SK-N-SH treated with all-trans-retinoic acid at 6 μM for 48 hours (cell line): ENCODE results near the gene TNIK.
A peak's percentile ranks its signal among the peaks of the same experiment; 100 is the strongest.

ENCODE experiments used
- ATAC-seq: fragments of 200-7000 bp; cut with Tn5 transposase; 3 replicates; pipeline ENCODE4 v1.9.1; 2020; ENCODE audit warnings: mild to moderate bottlenecking, moderate library complexity
- ARNTL ChIP-seq: fragments of 450-650 bp; formaldehyde crosslinking; IDR thresholded peaks from 2 replicates; pipeline ENCODE4 v1.5.0; 2020; ENCODE audit warnings: low read depth, mild to moderate bottlenecking, moderate library complexity, borderline replicate concordance
- BACH2 ChIP-seq: fragments of 250-450 bp; sonication (Bioruptor Pico); IDR thresholded peaks from 2 replicates; pipeline ENCODE4 v1.9.0; 2021; ENCODE audit warnings: mild to moderate bottlenecking, borderline replicate concordance
- CSDC2 ChIP-seq: fragments of 250-450 bp; sonication (Bioruptor Pico); IDR thresholded peaks from 2 replicates; pipeline ENCODE4 v1.5.0; 2020; ENCODE audit warnings: mild to moderate bottlenecking, moderate library complexity
- ESRRG ChIP-seq: fragments of 250-450 bp; sonication (Bioruptor Pico); IDR thresholded peaks from 2 replicates; pipeline ENCODE4 v1.6.1; 2021; ENCODE audit warnings: mild to moderate bottlenecking
- GLIS3 ChIP-seq: fragments of 250-450 bp; sonication (Bioruptor Pico); IDR thresholded peaks from 2 replicates; pipeline ENCODE4 v1.5.0; 2020; ENCODE audit warnings: mild to moderate bottlenecking, moderate library complexity
- ISL1 ChIP-seq: fragments of 250-450 bp; sonication (Bioruptor Pico); IDR thresholded peaks from 2 replicates; pipeline ENCODE4 v2.1.2; 2022; ENCODE audit warnings: mild to moderate bottlenecking, moderate library complexity
- OSR1 ChIP-seq: fragments of 250-450 bp; sonication (Bioruptor Pico); IDR thresholded peaks from 2 replicates; pipeline ENCODE4 v1.8.0; 2022; ENCODE audit warnings: moderate library complexity, mild to moderate bottlenecking, inconsistent platforms
- PPARA ChIP-seq: fragments of 250-450 bp; sonication (Bioruptor Pico); IDR thresholded peaks from 2 replicates; pipeline ENCODE4 v1.5.0; 2020; ENCODE audit warnings: mild to moderate bottlenecking, borderline replicate concordance
- RARB ChIP-seq: fragments of 250-450 bp; sonication (Bioruptor Pico); IDR thresholded peaks from 2 replicates; pipeline ENCODE4 v1.8.0; 2021; ENCODE audit warnings: mild to moderate bottlenecking, moderate library complexity
- SNAI2 ChIP-seq: fragments of 250-450 bp; sonication (Bioruptor Pico); IDR thresholded peaks from 2 replicates; pipeline ENCODE4 v1.5.0; 2020; ENCODE audit warnings: mild to moderate bottlenecking, moderate library complexity
- TCF4 ChIP-seq: fragments of 250-450 bp; sonication (Bioruptor Pico); IDR thresholded peaks from 2 replicates; pipeline ENCODE4 v1.8.0; 2021; ENCODE audit warnings: mild to moderate bottlenecking, moderate library complexity, borderline replicate concordance
- TOX ChIP-seq: fragments of 250-450 bp; sonication (Bioruptor Pico); IDR thresholded peaks from 2 replicates; pipeline ENCODE4 v1.8.0; 2021; ENCODE audit warnings: mild to moderate bottlenecking, moderate library complexity, borderline replicate concordance
- ZC3H10 ChIP-seq: fragments of 250-450 bp; sonication (Bioruptor Pico); IDR thresholded peaks from 2 replicates; pipeline ENCODE4 v1.5.1; 2021; ENCODE audit warnings: mild to moderate bottlenecking, moderate library complexity
- ZFP3 ChIP-seq: fragments of 250-450 bp; sonication (Bioruptor Pico); IDR thresholded peaks from 2 replicates; pipeline ENCODE4 v1.5.0; 2020; ENCODE audit warnings: mild to moderate bottlenecking, moderate library complexity
- ZFP30 ChIP-seq: fragments of 450-650 bp; formaldehyde crosslinking; IDR thresholded peaks from 2 replicates; pipeline ENCODE4 v1.5.0; 2022; ENCODE audit warnings: mild to moderate bottlenecking, moderate library complexity
- ZNF565 ChIP-seq: fragments of 450-650 bp; formaldehyde crosslinking; conservative IDR thresholded peaks from 2 replicates; pipeline ENCODE4 v1.5.0; 2020; ENCODE audit warnings: low read depth, mild to moderate bottlenecking, moderate library complexity
- ZNF70 ChIP-seq: fragments of 450-650 bp; formaldehyde crosslinking; IDR thresholded peaks from 2 replicates; pipeline ENCODE4 v1.5.0; 2020; ENCODE audit warnings: mild to moderate bottlenecking, moderate library complexity
- ZNF8 ChIP-seq: fragments of 450-650 bp; formaldehyde crosslinking; IDR thresholded peaks from 2 replicates; pipeline ENCODE4 v1.5.0; 2020; ENCODE audit warnings: mild to moderate bottlenecking, moderate library complexity
- TF ChIP-seq, protein P1 (sequence below): fragments of 250-450 bp; sonication (Bioruptor Pico); IDR thresholded peaks from 2 replicates; pipeline ENCODE4 v1.5.1; 2021; ENCODE audit warnings: mild to moderate bottlenecking, moderate library complexity
- TF ChIP-seq, protein P2 (sequence below): fragments of 250-450 bp; sonication (Bioruptor Pico); IDR thresholded peaks from 2 replicates; pipeline ENCODE4 v1.5.1; 2020; ENCODE audit warnings: low read depth, mild to moderate bottlenecking, moderate library complexity
- TF ChIP-seq, protein P3 (sequence below): fragments of 250-450 bp; sonication (Bioruptor Pico); IDR thresholded peaks from 2 replicates; pipeline ENCODE4 v1.8.0; 2021; ENCODE audit warnings: low read depth, mild to moderate bottlenecking, moderate library complexity, borderline replicate concordance
- TF ChIP-seq, protein P4 (sequence below): fragments of 250-450 bp; sonication (Bioruptor Pico); IDR thresholded peaks from 2 replicates; pipeline ENCODE4 v1.8.0; 2020; ENCODE audit warnings: mild to moderate bottlenecking, moderate library complexity, borderline replicate concordance

Gene TNIK

DNA sequence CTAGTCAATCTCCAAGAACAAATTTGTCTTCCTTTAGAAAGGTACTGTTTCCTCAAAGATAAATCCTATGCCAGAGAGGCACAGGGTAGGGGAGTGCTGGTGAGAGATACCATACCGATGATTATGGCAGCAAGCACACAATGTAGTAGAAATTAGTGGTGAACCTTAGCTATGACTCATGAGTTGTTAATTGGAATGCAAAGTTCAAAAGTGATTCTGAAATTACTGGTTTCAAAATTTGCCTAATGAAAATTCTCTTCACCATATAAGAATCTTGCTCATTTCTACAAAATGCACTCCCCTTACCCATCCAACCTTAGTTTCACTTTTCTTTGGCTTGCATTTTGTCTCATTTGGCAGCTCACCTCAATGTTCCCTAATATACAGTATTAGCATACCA is 294.2 kb downstream of the TNIK start (continued):
- no peak for TF ChIP-seq GLIS3 (CRISPR knock-in tag)
- TF ChIP-seq, protein P1, sequence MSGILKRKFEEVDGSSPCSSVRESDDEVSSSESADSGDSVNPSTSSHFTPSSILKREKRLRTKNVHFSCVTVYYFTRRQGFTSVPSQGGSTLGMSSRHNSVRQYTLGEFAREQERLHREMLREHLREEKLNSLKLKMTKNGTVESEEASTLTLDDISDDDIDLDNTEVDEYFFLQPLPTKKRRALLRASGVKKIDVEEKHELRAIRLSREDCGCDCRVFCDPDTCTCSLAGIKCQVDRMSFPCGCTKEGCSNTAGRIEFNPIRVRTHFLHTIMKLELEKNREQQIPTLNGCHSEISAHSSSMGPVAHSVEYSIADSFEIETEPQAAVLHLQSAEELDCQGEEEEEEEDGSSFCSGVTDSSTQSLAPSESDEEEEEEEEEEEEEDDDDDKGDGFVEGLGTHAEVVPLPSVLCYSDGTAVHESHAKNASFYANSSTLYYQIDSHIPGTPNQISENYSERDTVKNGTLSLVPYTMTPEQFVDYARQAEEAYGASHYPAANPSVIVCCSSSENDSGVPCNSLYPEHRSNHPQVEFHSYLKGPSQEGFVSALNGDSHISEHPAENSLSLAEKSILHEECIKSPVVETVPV (CRISPR knock-in tag), result no peak

DNA sequence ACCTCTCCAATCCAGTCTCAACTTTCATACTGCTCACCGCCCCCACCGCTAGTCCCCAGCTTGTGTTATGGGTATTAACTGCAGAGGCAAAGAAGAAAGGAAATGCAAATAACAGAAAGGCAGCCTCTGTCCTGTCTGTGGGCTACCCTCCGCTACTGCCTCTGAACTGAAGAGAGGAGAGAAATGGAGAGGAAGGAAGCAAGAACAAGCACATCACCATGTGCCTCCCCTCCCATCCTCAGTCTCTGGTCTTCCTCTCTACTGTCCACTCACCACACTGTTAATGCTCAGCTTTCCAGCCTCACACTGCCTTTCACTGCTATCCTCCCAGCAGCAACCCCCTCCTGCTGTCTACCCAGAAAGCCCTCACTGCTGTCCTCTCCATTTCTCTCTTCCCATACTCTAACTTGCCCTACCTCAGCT is 294.7 kb downstream of the TNIK start:
- TF ChIP-seq BACH2 (CRISPR knock-in tag), result no peak
- TF ChIP-seq, protein P2, sequence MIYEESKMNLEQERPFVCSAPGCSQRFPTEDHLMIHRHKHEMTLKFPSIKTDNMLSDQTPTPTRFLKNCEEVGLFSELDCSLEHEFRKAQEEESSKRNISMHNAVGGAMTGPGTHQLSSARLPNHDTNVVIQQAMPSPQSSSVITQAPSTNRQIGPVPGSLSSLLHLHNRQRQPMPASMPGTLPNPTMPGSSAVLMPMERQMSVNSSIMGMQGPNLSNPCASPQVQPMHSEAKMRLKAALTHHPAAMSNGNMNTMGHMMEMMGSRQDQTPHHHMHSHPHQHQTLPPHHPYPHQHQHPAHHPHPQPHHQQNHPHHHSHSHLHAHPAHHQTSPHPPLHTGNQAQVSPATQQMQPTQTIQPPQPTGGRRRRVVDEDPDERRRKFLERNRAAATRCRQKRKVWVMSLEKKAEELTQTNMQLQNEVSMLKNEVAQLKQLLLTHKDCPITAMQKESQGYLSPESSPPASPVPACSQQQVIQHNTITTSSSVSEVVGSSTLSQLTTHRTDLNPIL, result no peak
- no peak for TF ChIP-seq ZNF70 (CRISPR knock-in tag)
- no peak for TF ChIP-seq ARNTL (CRISPR knock-in tag)
- TF ChIP-seq RARB (CRISPR knock-in tag), result no peak
- TF ChIP-seq TOX (CRISPR knock-in tag), result no peak
- no peak for TF ChIP-seq GLIS3 (CRISPR knock-in tag)
- TF ChIP-seq OSR1 (CRISPR knock-in tag), result no peak
- no peak for TF ChIP-seq ZNF8 (CRISPR knock-in tag)
- no peak for TF ChIP-seq ZNF565
- no peak for TF ChIP-seq ZC3H10
- TF ChIP-seq SNAI2 (CRISPR knock-in tag), result no peak
- no peak for TF ChIP-seq ZFP30 (CRISPR knock-in tag)
- no peak for TF ChIP-seq ZFP3 (CRISPR knock-in tag)
- TF ChIP-seq, protein P3, sequence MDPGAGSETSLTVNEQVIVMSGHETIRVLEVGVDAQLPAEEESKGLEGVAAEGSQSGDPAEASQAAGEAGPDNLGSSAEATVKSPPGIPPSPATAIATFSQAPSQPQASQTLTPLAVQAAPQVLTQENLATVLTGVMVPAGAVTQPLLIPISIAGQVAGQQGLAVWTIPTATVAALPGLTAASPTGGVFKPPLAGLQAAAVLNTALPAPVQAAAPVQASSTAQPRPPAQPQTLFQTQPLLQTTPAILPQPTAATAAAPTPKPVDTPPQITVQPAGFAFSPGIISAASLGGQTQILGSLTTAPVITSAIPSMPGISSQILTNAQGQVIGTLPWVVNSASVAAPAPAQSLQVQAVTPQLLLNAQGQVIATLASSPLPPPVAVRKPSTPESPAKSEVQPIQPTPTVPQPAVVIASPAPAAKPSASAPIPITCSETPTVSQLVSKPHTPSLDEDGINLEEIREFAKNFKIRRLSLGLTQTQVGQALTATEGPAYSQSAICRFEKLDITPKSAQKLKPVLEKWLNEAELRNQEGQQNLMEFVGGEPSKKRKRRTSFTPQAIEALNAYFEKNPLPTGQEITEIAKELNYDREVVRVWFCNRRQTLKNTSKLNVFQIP (CRISPR knock-in tag), result no peak
- no peak for TF ChIP-seq PPARA (CRISPR knock-in tag)
- ATAC-seq, result no peak

DNA sequence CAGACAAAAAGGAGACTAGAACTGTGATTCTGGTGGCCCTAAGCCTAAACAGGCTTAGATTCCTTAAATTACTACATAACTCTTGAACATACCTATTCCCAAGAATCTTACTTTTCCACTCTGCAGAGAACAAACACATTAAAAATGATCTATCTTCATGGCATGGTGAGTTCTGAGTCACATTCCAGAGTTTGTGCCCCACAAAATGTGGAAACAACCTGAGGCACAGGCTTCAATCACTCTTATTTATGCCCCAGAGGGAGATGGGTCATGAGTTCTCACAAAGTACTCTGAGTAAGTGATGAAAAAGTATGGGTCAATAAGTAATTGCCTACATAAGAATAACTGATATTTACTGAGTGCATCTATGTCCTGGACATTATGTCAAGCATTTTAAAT is 296.1 kb downstream of the TNIK start:
- peak; percentile 77 for TF ChIP-seq ISL1 (CRISPR knock-in tag)
- no peak for TF ChIP-seq ZFP30 (CRISPR knock-in tag)
- ATAC-seq, result no peak

DNA sequence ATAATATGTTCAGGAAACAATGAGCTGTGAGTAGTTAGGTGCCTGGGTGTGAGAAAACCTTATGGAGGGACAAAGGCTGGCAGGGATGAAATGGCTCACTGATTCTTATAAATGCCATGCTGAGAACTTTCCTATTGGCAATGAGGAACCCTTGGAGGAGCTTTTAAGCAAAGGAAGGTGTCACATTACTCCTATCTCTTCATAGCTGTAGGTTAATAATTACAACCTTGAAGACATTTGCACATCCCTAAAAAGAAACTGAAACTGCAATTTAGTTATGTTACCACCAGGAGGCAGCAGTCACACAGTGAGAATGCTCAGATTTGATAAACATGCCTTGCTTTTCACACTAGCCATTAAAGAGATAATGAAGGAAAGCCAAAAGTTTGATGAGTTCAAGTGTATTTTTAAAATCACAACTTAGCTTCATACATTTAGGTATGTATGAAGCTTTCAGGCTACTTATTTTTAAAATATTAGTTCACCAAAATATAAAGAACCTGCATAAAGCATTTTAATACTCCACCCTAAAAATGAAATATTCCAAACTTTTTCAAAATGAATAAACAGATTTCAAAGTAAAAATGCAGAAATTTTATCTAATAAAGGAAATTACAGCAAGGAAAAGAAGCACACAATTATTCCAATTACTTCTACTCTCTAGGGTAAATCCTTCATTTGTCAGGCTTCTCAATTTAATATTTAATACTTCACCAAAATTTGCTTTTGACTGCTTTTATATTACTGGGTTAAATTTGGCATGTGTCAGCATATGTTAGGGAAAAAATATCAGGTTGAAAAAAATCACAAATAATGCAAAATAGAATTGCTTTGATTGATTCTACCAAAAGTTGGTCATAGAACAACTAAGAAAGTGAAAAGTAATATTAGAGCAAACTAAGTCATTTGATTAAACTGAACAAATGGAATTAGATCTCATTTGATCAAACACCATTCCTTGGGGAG is 296.8 kb downstream of the TNIK start:
- ATAC-seq, result no peak
- TF ChIP-seq ZFP30 (CRISPR knock-in tag) (no peak), ZFP3 (CRISPR knock-in tag) (no peak), TCF4 (CRISPR knock-in tag) (no peak), PPARA (CRISPR knock-in tag) (no peak), BACH2 (CRISPR knock-in tag) (no peak), TOX (CRISPR knock-in tag) (no peak), ISL1 (CRISPR knock-in tag) (no peak), CSDC2 (no peak), OSR1 (CRISPR knock-in tag) (no peak), SNAI2 (CRISPR knock-in tag) (no peak), GLIS3 (CRISPR knock-in tag) (no peak), ESRRG (no peak), RARB (CRISPR knock-in tag) (no peak), ZNF8 (CRISPR knock-in tag) (no peak), ZNF565 (no peak)
- TF ChIP-seq, protein P1 (CRISPR knock-in tag), result no peak
- TF ChIP-seq, protein P4, sequence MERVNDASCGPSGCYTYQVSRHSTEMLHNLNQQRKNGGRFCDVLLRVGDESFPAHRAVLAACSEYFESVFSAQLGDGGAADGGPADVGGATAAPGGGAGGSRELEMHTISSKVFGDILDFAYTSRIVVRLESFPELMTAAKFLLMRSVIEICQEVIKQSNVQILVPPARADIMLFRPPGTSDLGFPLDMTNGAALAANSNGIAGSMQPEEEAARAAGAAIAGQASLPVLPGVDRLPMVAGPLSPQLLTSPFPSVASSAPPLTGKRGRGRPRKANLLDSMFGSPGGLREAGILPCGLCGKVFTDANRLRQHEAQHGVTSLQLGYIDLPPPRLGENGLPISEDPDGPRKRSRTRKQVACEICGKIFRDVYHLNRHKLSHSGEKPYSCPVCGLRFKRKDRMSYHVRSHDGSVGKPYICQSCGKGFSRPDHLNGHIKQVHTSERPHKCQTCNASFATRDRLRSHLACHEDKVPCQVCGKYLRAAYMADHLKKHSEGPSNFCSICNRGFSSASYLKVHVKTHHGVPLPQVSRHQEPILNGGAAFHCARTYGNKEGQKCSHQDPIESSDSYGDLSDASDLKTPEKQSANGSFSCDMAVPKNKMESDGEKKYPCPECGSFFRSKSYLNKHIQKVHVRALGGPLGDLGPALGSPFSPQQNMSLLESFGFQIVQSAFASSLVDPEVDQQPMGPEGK (CRISPR knock-in tag), result no peak
